LNCaP clone FGC (cell line): ENCODE results near the gene IGSF23.

Experiments
- DNase-seq: peaks from one replicate; pipeline ENCODE4 v3.0.0-alpha.2; 2011; ENCODE audit warnings: low read depth
- H3K4me3 ChIP-seq: 2 replicates; pipeline ENCODE4 v1.5.1; 2011; ENCODE audit warnings: mild to moderate bottlenecking, low read depth, low read length, control low read depth
- TF ChIP-seq, protein P1 (sequence below): IDR thresholded peaks from 2 replicates; pipeline ENCODE4 v1.5.1; 2012; ENCODE audit warnings: mild to moderate bottlenecking; ENCODE audit not compliant: control insufficient read depth, insufficient read depth; ENCODE audit errors: extremely low read depth

IGSF23 gene

DNA sequence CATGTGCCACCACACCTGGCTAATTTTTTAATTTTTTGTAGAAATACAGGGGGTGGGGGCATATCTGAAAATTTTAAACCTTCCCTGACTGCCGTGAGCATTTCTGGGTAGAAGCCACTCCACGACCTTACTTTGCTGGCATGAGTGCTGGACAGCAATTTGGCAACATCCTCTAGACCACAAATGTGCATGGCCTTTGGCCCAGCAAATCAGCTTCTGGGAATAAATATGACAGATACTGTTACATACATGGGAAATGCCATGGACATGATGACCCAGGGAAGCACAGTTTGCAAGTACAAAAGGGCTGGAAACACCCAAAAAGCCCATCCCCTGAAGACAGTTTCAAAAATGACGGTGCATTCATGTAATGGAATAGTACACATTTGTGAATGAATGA lies 27.2 kb downstream of the IGSF23 start:
- no peak overlapping the region for H3K4me3 ChIP-seq

DNA sequence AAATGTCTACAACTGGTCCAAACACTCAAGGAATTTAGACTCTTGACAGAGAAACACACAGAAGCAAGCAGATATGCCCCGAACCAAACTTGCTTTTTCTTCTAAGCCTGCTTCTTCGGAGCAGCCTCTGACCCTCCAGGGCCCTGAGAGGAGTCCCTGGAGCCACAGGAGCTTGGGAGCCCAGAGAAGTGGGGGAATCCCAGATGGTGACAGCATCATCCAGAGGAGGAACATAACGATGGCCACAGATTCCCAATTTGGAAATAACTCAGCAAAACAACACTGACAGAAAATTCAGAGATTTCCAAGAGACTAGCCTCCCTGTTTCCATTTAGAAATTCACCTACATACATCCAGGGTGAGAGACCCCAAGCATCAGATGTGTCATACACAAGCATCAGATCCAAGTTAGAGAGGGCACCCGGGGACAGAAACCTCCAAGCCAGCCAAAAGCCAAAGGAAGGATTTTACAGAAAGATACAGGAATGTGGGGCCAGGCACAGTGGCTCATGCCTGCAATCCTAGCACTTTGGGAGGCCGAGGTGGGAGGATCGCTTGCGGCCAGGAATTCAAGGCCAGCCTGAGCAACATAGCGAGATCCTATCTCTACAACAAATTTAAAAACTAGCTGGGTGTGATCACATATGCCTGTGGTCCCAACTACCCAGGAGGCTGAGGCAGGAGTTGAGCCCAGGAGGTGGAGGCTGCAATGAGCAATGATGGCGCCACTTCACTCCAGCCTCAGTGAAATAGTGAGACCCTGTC lies 28.3 kb downstream of the IGSF23 start:
- TF ChIP-seq, protein P1, sequence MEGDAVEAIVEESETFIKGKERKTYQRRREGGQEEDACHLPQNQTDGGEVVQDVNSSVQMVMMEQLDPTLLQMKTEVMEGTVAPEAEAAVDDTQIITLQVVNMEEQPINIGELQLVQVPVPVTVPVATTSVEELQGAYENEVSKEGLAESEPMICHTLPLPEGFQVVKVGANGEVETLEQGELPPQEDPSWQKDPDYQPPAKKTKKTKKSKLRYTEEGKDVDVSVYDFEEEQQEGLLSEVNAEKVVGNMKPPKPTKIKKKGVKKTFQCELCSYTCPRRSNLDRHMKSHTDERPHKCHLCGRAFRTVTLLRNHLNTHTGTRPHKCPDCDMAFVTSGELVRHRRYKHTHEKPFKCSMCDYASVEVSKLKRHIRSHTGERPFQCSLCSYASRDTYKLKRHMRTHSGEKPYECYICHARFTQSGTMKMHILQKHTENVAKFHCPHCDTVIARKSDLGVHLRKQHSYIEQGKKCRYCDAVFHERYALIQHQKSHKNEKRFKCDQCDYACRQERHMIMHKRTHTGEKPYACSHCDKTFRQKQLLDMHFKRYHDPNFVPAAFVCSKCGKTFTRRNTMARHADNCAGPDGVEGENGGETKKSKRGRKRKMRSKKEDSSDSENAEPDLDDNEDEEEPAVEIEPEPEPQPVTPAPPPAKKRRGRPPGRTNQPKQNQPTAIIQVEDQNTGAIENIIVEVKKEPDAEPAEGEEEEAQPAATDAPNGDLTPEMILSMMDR, result no peak
- H3K4me3 ChIP-seq, result no peak overlapping the region
- DNase-seq, result no peak

More for the DNA sequence above, 27.2 kb downstream of the IGSF23 start:
- TF ChIP-seq, protein P1, result no peak
- DNase-seq, result no peak

DNA sequence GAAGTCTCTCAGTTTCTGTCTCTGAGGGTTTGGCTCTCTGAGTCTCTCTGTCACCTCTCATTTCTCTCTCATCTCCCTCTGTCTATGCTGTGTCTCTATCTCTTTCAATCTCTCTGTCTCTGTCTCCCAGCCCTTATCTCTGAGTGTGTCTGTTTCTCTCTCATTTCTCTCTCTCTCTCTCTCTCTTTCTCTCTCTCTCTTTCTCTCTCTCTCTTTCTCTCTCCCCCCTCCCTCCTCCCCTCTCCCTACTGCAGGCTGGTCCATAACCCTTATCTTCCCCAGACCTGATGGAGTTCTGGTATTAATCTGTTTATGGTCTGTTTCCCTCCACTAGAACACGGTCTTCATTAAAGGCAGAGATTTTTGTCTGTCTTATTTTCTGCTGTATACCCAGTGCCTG lies 29.0 kb downstream of the IGSF23 start:
- H3K4me3 ChIP-seq, result no peak overlapping the region

DNA sequence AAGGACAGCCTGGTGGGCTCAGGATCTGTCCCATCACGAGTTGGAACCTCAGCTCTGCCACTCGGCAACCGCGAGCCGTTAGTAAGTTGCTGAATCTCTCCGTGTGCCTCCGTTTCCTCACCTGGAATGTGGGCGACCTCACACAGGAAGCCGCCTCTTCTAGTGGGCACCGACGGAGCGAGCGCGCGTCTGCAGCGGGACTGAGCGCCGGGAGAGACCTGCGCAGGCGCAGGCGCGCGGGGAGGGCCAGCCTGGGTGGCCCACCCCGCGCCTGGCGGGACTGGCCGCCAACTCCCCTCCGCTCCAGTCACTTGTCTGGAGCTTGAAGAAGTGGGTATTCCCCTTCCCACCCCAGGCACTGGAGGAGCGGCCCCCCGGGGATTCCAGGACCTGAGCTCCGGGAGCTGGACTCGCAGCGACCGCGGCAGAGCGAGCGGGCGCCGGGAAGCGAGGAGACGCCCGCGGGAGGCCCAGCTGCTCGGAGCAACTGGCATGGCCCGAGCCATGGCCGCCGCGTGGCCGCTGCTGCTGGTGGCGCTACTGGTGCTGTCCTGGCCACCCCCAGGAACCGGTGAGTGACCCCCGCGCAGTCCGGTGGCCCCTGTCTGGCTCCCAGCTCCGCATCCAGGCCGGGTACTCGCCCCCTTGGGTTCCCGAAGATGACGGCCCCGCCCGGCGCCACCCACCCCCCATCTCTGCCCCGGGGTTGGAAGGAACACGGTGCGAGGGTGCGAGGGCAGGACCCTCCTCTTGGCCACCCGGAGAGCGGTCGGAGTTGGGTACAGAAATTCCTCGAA lies 30.4 kb downstream of the IGSF23 start, which contains the start of gene PVR:
Gene PVR, plus strand, starts transcription at position 306 of the 797 bp plus-strand sequence. Its CDS starts 187 bp downstream, at position 493.
- no peak for DNase-seq
- H3K4me3 ChIP-seq, result peak within 1 kb of the TSS; percentile 59

More for the DNA sequence above, 29.0 kb downstream of the IGSF23 start:
- DNase-seq, result no peak
- TF ChIP-seq, protein P1, result no peak

DNA sequence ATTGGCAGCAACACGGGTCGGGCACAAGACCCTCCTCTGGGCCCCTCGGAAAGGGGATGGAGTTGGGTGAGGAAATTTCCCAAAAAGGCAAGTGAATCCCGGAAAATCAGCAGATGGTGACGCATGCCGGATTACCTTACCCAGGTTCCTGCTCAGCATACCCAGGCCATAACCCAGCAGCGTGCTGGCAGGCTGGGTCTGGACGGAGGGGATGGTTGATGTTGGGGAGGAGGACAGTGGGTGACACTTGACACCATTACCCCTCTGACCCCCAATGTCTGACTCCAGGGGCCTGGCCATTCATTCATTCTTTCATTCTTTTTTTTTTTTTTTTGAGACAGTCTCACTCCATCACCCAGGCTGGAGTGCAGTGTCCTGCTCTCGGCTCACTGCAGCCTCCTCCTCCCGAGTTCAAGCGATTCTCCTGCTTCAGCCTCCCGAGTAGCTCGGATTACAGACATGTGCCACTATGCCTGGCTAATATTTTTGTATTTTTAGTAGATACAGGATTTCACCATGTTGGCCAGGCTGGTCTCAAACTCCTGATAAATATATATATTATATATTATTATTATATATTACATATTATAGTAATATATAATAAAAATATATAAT lies 31.1 kb downstream of the IGSF23 start:
- no peak for DNase-seq
- TF ChIP-seq, protein P1, result no peak
- peak overlapping the region; percentile 59 for H3K4me3 ChIP-seq

More for the DNA sequence above, 30.4 kb downstream of the IGSF23 start, which contains the start of gene PVR:
- TF ChIP-seq, protein P1, result no peak

DNA sequence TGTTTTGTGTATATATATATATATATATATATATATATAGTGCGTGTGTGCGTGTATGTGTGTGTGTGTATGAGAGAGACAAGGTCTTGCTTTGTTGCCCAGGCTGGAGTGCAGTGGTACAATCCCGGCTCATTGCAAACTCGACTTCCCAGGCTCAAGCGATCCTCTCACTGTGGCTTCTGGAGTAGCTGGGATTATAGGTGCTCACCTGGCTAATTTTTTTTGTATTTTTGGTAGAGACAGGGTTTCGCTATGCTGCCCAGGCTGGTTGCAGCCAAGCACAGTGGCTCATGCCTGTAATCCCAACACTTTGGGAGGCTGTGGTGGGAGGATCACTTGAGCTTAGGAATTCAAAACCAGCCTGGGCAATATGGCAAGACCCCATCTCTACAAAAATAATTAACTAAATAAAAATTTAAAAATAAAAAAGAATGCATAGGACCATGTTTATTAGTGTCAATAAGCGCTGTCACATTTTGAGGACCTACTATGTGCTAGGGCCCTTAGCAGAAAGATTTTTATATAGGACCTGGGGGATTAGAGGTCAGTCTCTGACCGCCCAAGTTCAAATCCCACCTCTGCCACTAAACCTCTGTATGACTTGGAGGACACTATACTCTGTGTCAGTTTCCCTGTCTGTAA lies 32.2 kb downstream of the IGSF23 start:
- DNase-seq, result no peak
- no peak overlapping the region for H3K4me3 ChIP-seq
- TF ChIP-seq, protein P1, result no peak
